ENCODE results near the gene RASA3. TPM values are rescaled to one million over a fixed set of nuclear protein-coding genes. Genes with fewer than 3 reads are reported as not detected.
A peak's percentile ranks its signal among the peaks of the same experiment; 100 is the strongest.

Gene RASA3
- total and polyA plus RNA-seq, 9 of the 15 experiments (the other 6 are each of a cell fraction or from before 2014, with no cell fraction given): 0.72 to 25.3 (median 14.4) TPM

DNA sequence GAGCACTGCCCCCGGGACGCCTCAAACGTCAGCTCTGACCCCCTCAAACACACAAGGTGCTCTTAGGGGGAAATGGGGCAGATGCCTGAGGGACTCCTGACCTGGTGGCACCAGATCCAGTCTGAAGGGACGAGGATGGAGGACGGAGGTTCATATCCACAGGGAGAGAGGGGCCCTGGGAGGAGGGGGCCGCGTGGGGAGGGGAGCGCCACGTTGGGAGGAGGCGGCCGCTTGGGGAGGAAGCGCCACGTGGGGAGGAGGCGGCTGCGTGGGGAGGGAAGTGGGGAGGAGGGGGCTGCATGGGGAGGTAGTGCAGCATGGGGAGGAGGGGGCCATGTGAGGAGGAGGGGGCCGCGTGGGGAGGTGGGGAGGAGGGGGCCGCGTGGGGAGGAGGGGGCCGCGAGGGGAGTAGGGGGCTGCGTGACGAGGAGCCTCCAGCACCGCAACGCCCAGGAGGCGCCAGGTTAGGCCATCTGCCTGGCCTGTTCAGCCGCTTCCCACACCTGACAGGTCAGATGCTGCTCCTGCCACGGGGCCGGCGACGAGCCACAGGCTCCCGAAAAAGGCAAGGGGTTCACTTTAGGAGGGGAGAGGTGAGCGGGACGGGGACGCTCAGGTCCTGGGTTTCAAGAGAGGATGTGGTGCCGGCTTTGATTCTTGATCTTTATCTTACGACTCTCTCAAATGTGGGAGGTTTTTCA, 121.9 kb downstream of the RASA3 start:
- H3K4me1 ChIP-seq (replicated peaks in 1 of 2; ENCODE audit: control insufficient read depth in 2 of 2, insufficient read depth in 2 of 2, low read length in 2 of 2): peaks cover 0 to 5% of the 10 kb centered on the region in 2 experiments; a peak in 2 of 5 replicates
- no peaks in the 10 kb centered on the region for H4K20me1 ChIP-seq (replicated peaks; ENCODE audit: control insufficient read depth, insufficient read depth, low read length)
- H3K4me2 ChIP-seq (ENCODE audit: insufficient read depth, low read length): no peak overlapping the region
- in situ Hi-C loops (cut with MboI): no loop called here
- H3K9me3 ChIP-seq (replicated peaks; ENCODE audit: control insufficient read depth, insufficient read depth, low read depth, low read length): no peaks in the 10 kb centered on the region
- no peak for TF ChIP-seq DDX20 (tag; IDR thresholded peaks at IDR 0.05; ENCODE audit: low read depth)
- TF ChIP-seq HOXB6 (CRISPR knock-in tag; IDR thresholded peaks at IDR 0.05; ENCODE audit: borderline replicate concordance): no peak
- no peak for TF ChIP-seq TRIM25 (IDR thresholded peaks at IDR 0.05; ENCODE audit: borderline replicate concordance)
- TF ChIP-seq NELFE (IDR thresholded peaks at IDR 0.05; ENCODE audit: insufficient read depth, insufficient read length): no peak
- 0 out of 2 replicates have a peak, but pooled peaks have one; percentile 50 for TF ChIP-seq ZBTB33 (CRISPR knock-in tag; IDR thresholded peaks at IDR 0.05)
- TF ChIP-seq, protein P1, sequence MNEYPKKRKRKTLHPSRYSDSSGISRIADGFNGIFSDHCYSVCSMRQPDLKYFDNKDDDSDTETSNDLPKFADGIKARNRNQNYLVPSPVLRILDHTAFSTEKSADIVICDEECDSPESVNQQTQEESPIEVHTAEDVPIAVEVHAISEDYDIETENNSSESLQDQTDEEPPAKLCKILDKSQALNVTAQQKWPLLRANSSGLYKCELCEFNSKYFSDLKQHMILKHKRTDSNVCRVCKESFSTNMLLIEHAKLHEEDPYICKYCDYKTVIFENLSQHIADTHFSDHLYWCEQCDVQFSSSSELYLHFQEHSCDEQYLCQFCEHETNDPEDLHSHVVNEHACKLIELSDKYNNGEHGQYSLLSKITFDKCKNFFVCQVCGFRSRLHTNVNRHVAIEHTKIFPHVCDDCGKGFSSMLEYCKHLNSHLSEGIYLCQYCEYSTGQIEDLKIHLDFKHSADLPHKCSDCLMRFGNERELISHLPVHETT (CRISPR knock-in tag; conservative IDR thresholded peaks at IDR 0.05 in 1 of 2, IDR thresholded peaks at IDR 0.05 in 1 of 2): no peak
- no peak for TF ChIP-seq ZNF592 (IDR thresholded peaks at IDR 0.05)
- TF ChIP-seq HCFC1 (IDR thresholded peaks at IDR 0.05; ENCODE audit: low read depth, low read length): no peak
- no peak overlapping the region for H3K27ac ChIP-seq (ENCODE audit: extremely low read depth, low read depth, low read length)
- ATAC-seq: no peak
- BruUV-seq (replicated peaks): no TSS peak
- no peak overlapping the region for H3K4me3 ChIP-seq
- no peak overlapping the region for H3K9ac ChIP-seq (ENCODE audit: insufficient read depth in 1 of 2, low read depth in 2 of 2, low read length in 2 of 2)
- no peak for FAIRE-seq
- no peaks in the 10 kb centered on the region for H3K9me1 ChIP-seq (ENCODE audit: control insufficient read depth, insufficient read depth, low read length)
- intact Hi-C loops (cut with micrococcal nuclease): no loop called here
- ChIA-PET POLR2A (no interaction called here), CTCF (ENCODE audit: low intra/inter-chr PET ratio) (no interaction called here)
- H3K36me3 ChIP-seq (ENCODE audit: control insufficient read depth, insufficient read depth, low read length): peaks cover 32% of the 10 kb centered on the region; the same call in 2 of the 3 replicates
- H3K79me2 ChIP-seq (ENCODE audit: control insufficient read depth, insufficient read depth, low read length): no peaks in the 10 kb centered on the region
- 87% methylated on average over 5 of the region's 37 CpGs for WGBS (ENCODE audit: insufficient coverage, low coverage, missing lambda C conversion rate)
- DNase-seq (ENCODE audit: extremely low read depth in 1 of 4, low spot score in 3 of 4): no peak
- no peak overlapping the region for H2AFZ ChIP-seq (ENCODE audit: low read depth, low read length)
- no peaks in the 10 kb centered on the region for H3K27me3 ChIP-seq (ENCODE audit: control insufficient read depth in 2 of 2, insufficient read depth in 2 of 2, low read length in 2 of 2)

Data from K562 (cell line).